Spleen (tissue), 11 donors: ENCODE measurements around the gene RHNO1. TPM values are rescaled to one million over a fixed set of nuclear protein-coding genes. Genes with fewer than 3 reads are reported as not detected.
A peak's percentile ranks its signal among the peaks of the same experiment; 100 is the strongest.

Experiments
- DNase-seq: peaks from one replicate; pipeline ENCODE4 v3.0.0-alpha.2; 2020
- H3K27ac ChIP-seq, 8 donors: fragments of 200-600 bp; sonication (generic) in 7 of 8; 1 replicate in 4 of 8; 2 replicates in 4 of 8; pipeline versions ENCODE4 v1.5.0 to v1.8.0; 2016 to 2021; ENCODE audit warnings: inconsistent platforms in 4 of 8, mild to moderate bottlenecking in 4 of 8, moderate library complexity in 1 of 8
- H3K27me3 ChIP-seq, 7 donors: fragments of 200-600 bp; sonication (generic) in 6 of 7; replicated peaks in 1 of 7; 1 replicate in 4 of 7; 2 replicates in 3 of 7; pipeline versions ENCODE4 v1.5.0 to v1.8.0; 2016 to 2021; ENCODE audit warnings: inconsistent platforms in 3 of 7, mild to moderate bottlenecking in 1 of 7
- H3K36me3 ChIP-seq, 6 donors: fragments of 200-600 bp; sonication (generic) in 5 of 6; 1 replicate in 4 of 6; 2 replicates in 2 of 6; pipeline versions ENCODE4 v1.5.0 to v1.8.0; 2016 to 2021; ENCODE audit warnings: inconsistent platforms in 2 of 6
- H3K4me1 ChIP-seq, 6 donors: fragments of 200-600 bp; sonication (generic) in 5 of 6; 1 replicate in 3 of 6; 2 replicates in 3 of 6; pipeline versions ENCODE4 v1.5.0 to v1.8.0; 2016 to 2021; ENCODE audit warnings: inconsistent platforms in 3 of 6
- H3K4me3 ChIP-seq, 8 donors: fragments of 200-600 bp; sonication (generic) in 7 of 8; 1 replicate in 4 of 8; 2 replicates in 4 of 8; pipeline versions ENCODE4 v1.5.0 to v1.8.0; 2016 to 2021; ENCODE audit warnings: inconsistent platforms in 4 of 8, mild to moderate bottlenecking in 4 of 8, moderate library complexity in 2 of 8
- H3K9me3 ChIP-seq, 8 donors: fragments of 200-600 bp; sonication (generic) in 7 of 8; 1 replicate in 4 of 8; 2 replicates in 4 of 8; pipeline versions ENCODE4 v1.5.0 to v1.8.0; 2016 to 2021; ENCODE audit warnings: inconsistent platforms in 4 of 8
- CTCF ChIP-seq, 11 experiments: fragments of 200-600 bp in 7 of 11; fragments of 450-650 bp in 4 of 11; sonication (generic) in 4 of 11; IDR thresholded peaks in 8 of 11; conservative IDR thresholded peaks in 3 of 11; 1 replicate in 7 of 11; 2 replicates in 4 of 11; pipeline versions ENCODE4 v1.4.0 to v1.8.0; 2016 to 2021; ENCODE audit warnings: antibody characterized with exemption in 11 of 11, inconsistent platforms in 4 of 11, mild to moderate bottlenecking in 1 of 11
- POLR2A ChIP-seq, 3 donors: fragments of 450-650 bp; IDR thresholded peaks; one replicate each; pipeline ENCODE4 v1.5.1; 2017; ENCODE audit warnings: antibody characterized with exemption in 3 of 3, mild to moderate bottlenecking in 1 of 3
- POLR2AphosphoS5 ChIP-seq, 3 donors: sonication (generic); formaldehyde crosslinking; IDR thresholded peaks; one replicate each; pipeline ENCODE4 v1.5.1; 2017; ENCODE audit warnings: antibody characterized with exemption in 3 of 3
- WGBS, 5 donors: extraction: QIAGEN DNeasy Blood & Tissue Kit in 3 of 5; methylation state at CpG; one replicate each; pipeline versions ENCODE4 v1.1.5 to v1.1.7; 2013 to 2018; 5-methylcytosine and 5-hydroxymethylcytosine counted together
- intact Hi-C: fragments of 100-400 bp; cut with DNase I; formaldehyde crosslinking; loops from one replicate; pipeline ENCODE4 v1.15.0; 2023; ENCODE audit warnings: low total_unique reads
- polyA plus RNA-seq, 3 donors: library from polyadenylated mRNA; stranded (reverse); fragments of 200-250 nt; gene quantifications; one replicate each; pipeline ENCODE4 v1.2.1, GENCODE V29; 2013
- total RNA-seq, 7 donors: library from RNA; depleted of rRNA in 3 of 7; stranded (reverse); fragments of >200 nt in 3 of 7; fragmentation: NEBNext Ultra II Directional in 4 of 7; extraction: Animal tissue kit (Norgen Biotek cat#: 25700) in 4 of 7; gene quantifications; one replicate each; pipeline versions ENCODE4 v1.1.0 to v1.2.1, GENCODE V29; 2016 to 2021
- donor health status: healthy with polysubstance abuse.
- donor health status: DM: no; HTN: no; CAD: no; lungs with moderate emphysema.
- donor health status: DM: no; HTN: no; CAD: no.
- donor health status: Bipolar disorder and iron deficiency.
- donor health status: healthy.
- donor health status: DM: no; HTN: no; CAD: no.
- donor health status: DM: yes; HTN: yes; CAD: no.

Gene RHNO1
- total and polyA plus RNA-seq, 10 donors: 15.9 to 26.0 (median 23.1) TPM

DNA sequence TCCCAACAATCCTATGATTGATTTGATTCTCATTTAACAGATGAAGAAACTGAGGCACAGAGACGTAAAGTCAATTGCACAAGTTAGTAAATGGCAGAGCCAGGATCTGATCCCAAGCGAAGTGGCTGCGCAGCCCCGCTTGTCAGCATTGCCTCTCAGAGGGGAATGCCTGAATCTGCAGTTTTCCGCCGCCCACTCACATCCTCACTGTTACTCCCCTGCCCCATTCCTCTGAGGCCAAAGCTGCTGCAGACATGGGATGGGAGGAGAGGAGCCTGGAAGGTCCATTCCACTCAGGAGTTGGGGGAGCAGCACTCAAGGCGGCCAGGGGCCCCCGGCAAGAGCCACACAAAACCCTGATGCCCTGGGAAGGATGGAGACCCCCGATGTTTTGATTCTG lies 43.2 kb upstream of the RHNO1 start:
- no peak for DNase-seq
- TF ChIP-seq POLR2AphosphoS5 (IDR thresholded peaks at IDR 0.05) (peak in 2 of 3 donors; percentile 35 to 65), POLR2A (IDR thresholded peaks at IDR 0.05) (no peak)
- Histone ChIP-seq H3K27ac (peak overlapping the region in 6 of 8 donors; percentile 9 to 75 (median 67)), H3K9me3 (no peaks in the 10 kb centered on the region), H3K27me3 (peaks cover 0 to 11% (median 0%) of the 10 kb centered on the region in 7 donors), H3K4me1 (peaks cover 0 to 26% (median 6%) of the 10 kb centered on the region in 6 donors), H3K36me3 (peaks cover 0 to 63% (median 19%) of the 10 kb centered on the region in 6 donors), H3K4me3 (peak overlapping the region in 4 of 8 donors; percentile 17 to 59 (median 36))
- intact Hi-C loops: no loop called here
- 70 to 84% (median 83%) methylated on average over 9 of the region's 9 CpGs for WGBS, 5 donors

- TF ChIP-seq POLR2AphosphoS5 (IDR thresholded peaks at IDR 0.05) (peak in 2 of 3 donors; percentile 41 to 61), CTCF (IDR thresholded peaks at IDR 0.05 in 8 of 11, conservative IDR thresholded peaks at IDR 0.05 in 3 of 11) (peak in 1 of 11 experiments; percentile 12), POLR2A (IDR thresholded peaks at IDR 0.05) (no peak)
- Histone ChIP-seq H3K27ac (peak within 1 kb of the TSS in 7 of 8 donors; percentile 7 to 75 (median 65)), H3K27me3 (peaks cover 0 to 11% (median 0%) of the 10 kb centered on the region in 7 donors), H3K9me3 (no peaks in the 10 kb centered on the region), H3K4me1 (peaks cover 0 to 26% (median 6%) of the 10 kb centered on the region in 6 donors), H3K4me3 (peak within 1 kb of the TSS in 7 of 8 donors; percentile 14 to 59 (median 24)), H3K36me3 (peaks cover 0 to 63% (median 14%) of the 10 kb centered on the region in 6 donors)
- intact Hi-C loops: no loop called here
- no peak for DNase-seq
- WGBS, 5 donors: 32 to 38% (median 33%) methylated on average over 20 to 32 of the region's 32 CpGs
These were observed 42.2 kb upstream of the RHNO1 start, which contains the start of gene NRIP2 for GRCh38 chr12:2834581-2835491. Gene NRIP2, minus strand, starts transcription at chr12:2835035. Its CDS starts 52 bp downstream, at chr12:2834983.

DNA sequence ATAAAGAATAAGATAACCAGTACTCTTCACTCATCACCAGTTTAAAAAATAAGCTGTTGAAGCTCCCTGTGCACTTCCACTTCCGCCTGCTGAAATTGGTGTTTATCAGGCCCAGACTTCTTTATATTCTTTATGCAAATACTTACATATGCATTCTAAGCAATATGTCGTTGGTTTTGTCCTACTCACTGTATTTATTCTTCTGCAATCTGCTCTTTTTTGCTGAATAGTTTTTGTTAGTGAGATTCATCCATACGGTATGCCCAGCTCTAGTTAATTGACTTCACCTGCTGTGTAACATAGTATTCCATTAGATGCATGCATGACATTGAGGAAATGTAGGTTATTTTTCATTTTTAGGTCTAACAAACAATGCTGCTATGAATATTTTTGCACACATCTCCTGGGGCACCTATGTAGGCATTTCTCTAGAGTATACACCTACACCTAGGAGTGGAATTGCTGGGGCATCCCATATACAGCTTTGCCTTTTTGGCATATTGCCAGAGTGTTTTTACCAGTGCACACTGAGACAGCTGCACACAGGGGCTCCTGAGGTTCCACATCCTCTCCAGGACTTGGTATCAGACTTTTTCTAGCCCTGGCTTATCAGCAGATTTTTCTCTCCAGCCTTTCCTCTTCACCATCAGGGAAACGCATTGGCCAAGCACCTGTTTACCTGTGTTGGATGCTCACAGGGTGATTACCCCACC lies 41.2 kb upstream of the RHNO1 start:
- Histone ChIP-seq H3K4me1 (peaks cover 0 to 26% (median 6%) of the 10 kb centered on the region in 6 donors), H3K9me3 (no peaks in the 10 kb centered on the region), H3K4me3 (no peak overlapping the region), H3K27ac (peak overlapping the region in 1 of 8 donors; percentile 72), H3K36me3 (peaks cover 0 to 63% (median 5%) of the 10 kb centered on the region in 6 donors), H3K27me3 (peaks cover 0 to 11% (median 0%) of the 10 kb centered on the region in 7 donors)
- intact Hi-C loops: no loop called here
- WGBS, 5 donors: 67 to 82% (median 76%) methylated on average over 4 of the region's 4 CpGs
- no peak for TF ChIP-seq POLR2AphosphoS5 (IDR thresholded peaks at IDR 0.05)
- no peak for DNase-seq

- H3K27ac ChIP-seq: no peak overlapping the region
- no peak for DNase-seq
- H3K9me3 ChIP-seq: no peaks in the 10 kb centered on the region
- intact Hi-C loops: no loop called here
- TF ChIP-seq POLR2AphosphoS5 (IDR thresholded peaks at IDR 0.05): no peak
- no peak for TF ChIP-seq POLR2A (IDR thresholded peaks at IDR 0.05)
- no peak for TF ChIP-seq CTCF (IDR thresholded peaks at IDR 0.05 in 8 of 11, conservative IDR thresholded peaks at IDR 0.05 in 3 of 11)
- WGBS, 5 donors: 61 to 86% (median 72%) methylated on average over 8 of the region's 8 CpGs
- H3K4me1 ChIP-seq: peaks cover 0 to 26% (median 6%) of the 10 kb centered on the region in 6 donors
- H3K4me3 ChIP-seq: no peak overlapping the region
- H3K36me3 ChIP-seq: peaks cover 0 to 63% (median 3%) of the 10 kb centered on the region in 6 donors
- peaks cover 0 to 11% (median 0%) of the 10 kb centered on the region in 7 donors for H3K27me3 ChIP-seq
These were observed 40.4 kb upstream of the RHNO1 start for GRCh38 chr12:2836574-2836973.
